CD4-positive, alpha-beta T cell treated with Interferon gamma for 1 hour (primary cell): Measurements from ENCODE around the gene ZNF366.

ENCODE experiments used
- DNase-seq: peaks from one replicate; pipeline ENCODE4 v3.0.0-alpha.2; 2020

Gene ZNF366

DNA sequence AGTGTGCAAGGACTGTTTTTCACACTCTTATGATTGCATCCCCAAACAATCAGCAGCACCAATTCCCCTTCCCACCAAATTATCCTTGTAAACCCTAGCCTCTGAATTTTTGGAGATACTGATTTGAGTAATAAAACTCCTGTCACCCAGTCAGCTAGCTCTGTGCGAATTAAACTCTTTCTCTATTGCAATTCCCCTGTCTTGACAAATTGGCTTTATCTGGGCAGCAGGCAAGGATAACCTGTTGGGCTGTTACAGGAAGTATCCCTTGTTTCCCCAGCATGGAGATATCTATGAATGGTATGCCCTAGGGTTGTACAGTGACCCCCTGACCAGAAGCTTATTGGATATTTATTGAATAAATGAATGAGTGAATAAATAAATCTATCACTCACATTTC lies 106.3 kb downstream of the ZNF366 start:
- DNase-seq, result no peak

DNA sequence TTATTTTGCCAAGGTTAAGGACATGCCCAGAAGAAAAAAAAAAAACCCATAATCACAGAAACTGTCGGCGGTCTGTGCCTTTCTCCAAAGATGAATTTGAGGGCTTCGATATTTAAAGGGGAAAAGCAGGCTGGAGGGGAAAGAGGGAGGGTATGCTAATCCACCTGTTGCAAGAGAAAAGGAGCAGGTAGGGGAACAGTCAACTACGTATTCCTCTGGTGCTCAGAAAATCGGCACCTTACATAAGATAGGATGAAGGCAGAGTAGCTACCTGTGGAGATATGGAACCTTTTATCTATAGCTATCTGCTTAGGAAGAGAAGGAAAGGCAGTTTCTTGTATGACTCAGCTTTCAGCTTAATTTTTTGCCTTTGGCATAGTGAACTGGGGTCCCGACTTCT lies 109.4 kb downstream of the ZNF366 start:
- DNase-seq, result no peak

DNA sequence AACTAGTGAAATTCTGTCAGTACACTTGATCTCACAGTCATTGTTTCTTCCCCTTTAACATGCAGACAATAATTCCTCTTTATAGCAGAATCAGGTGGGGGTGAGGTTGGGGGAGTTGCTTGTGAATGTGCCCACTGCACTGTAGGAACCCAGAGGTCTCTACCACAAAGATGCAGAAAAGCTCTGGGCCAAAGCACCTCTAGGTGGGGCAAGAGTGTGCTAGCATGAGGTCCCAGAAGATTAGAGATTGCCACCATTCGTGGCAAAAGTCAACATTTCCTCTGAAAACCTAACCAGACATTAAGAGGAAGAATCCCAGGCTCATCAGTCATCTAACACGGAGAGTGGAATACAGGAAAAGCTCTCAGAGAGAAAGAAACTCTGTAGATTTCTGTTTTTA lies 112.5 kb downstream of the ZNF366 start:
- no peak for DNase-seq

DNA sequence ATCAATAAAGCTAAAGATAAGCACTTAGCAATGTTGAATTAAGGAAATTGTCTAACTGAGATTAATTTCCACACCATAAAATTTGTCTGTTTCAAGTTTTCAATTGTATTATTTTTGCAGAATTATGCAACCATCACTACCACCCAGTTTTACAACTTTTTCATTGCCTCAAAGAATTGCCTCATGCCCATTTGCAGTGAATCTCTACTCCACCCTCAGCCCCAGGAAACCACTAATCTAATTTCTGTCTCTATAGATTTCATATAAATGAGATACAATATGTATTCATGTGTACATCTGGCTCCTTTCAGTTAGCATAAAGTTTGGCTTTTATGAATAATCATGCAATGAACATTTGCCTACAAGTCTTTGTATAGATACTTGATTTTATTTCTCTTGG lies 114.2 kb downstream of the ZNF366 start:
- no peak for DNase-seq
